ENCODE data around the gene PTPRD.

DNA sequence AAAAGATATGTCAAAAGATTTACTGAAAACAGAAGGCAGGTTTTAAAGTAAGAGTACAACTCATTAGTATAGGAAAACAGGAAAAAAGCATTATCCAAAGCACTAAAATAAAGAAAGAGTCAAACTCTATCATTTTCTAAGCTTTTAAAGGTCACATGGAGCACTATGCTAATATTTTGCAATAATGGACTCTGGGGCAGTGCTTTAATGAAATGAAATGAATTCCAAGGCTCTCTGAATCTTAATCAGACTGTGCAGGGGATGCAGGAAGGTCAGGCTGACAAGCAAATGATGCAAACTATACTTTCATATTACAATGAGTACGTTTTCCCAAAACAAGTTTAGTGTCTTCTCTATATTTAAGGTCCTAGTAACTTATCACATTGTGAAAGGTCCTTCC, 1831.3 kb downstream of the PTPRD start:
- TF ChIP-seq, protein P1, sequence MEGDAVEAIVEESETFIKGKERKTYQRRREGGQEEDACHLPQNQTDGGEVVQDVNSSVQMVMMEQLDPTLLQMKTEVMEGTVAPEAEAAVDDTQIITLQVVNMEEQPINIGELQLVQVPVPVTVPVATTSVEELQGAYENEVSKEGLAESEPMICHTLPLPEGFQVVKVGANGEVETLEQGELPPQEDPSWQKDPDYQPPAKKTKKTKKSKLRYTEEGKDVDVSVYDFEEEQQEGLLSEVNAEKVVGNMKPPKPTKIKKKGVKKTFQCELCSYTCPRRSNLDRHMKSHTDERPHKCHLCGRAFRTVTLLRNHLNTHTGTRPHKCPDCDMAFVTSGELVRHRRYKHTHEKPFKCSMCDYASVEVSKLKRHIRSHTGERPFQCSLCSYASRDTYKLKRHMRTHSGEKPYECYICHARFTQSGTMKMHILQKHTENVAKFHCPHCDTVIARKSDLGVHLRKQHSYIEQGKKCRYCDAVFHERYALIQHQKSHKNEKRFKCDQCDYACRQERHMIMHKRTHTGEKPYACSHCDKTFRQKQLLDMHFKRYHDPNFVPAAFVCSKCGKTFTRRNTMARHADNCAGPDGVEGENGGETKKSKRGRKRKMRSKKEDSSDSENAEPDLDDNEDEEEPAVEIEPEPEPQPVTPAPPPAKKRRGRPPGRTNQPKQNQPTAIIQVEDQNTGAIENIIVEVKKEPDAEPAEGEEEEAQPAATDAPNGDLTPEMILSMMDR (IDR thresholded peaks at IDR 0.05): no peak
- TF ChIP-seq SIN3A (IDR thresholded peaks at IDR 0.05; ENCODE audit: borderline replicate concordance, insufficient read depth, low read depth, low read length): no peak
- TF ChIP-seq, protein P2, sequence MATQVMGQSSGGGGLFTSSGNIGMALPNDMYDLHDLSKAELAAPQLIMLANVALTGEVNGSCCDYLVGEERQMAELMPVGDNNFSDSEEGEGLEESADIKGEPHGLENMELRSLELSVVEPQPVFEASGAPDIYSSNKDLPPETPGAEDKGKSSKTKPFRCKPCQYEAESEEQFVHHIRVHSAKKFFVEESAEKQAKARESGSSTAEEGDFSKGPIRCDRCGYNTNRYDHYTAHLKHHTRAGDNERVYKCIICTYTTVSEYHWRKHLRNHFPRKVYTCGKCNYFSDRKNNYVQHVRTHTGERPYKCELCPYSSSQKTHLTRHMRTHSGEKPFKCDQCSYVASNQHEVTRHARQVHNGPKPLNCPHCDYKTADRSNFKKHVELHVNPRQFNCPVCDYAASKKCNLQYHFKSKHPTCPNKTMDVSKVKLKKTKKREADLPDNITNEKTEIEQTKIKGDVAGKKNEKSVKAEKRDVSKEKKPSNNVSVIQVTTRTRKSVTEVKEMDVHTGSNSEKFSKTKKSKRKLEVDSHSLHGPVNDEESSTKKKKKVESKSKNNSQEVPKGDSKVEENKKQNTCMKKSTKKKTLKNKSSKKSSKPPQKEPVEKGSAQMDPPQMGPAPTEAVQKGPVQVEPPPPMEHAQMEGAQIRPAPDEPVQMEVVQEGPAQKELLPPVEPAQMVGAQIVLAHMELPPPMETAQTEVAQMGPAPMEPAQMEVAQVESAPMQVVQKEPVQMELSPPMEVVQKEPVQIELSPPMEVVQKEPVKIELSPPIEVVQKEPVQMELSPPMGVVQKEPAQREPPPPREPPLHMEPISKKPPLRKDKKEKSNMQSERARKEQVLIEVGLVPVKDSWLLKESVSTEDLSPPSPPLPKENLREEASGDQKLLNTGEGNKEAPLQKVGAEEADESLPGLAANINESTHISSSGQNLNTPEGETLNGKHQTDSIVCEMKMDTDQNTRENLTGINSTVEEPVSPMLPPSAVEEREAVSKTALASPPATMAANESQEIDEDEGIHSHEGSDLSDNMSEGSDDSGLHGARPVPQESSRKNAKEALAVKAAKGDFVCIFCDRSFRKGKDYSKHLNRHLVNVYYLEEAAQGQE (IDR thresholded peaks at IDR 0.05; ENCODE audit: insufficient read depth in 1 of 2, low read depth in 2 of 2, low read length in 1 of 2): no peak
- TF ChIP-seq POLR2AphosphoS5 (IDR thresholded peaks at IDR 0.05; ENCODE audit: low read depth, low read length): no peak
- TF ChIP-seq TCF7L2 (IDR thresholded peaks at IDR 0.05; ENCODE audit: low read depth, low read length): no peak
